HG03469 (cell line): ENCODE data around the gene PLIN5.

Experiments used
- ATAC-seq: cut with Tn5 transposase; IDR thresholded peaks from one replicate; pipeline ENCODE4 v1.9.1; 2021; ENCODE audit warnings: mild to moderate bottlenecking, moderate library complexity, moderate number of reproducible peaks; ENCODE audit not compliant: unreplicated experiment

Gene PLIN5

GRCh38 chr19:4506449-4507149, 28.4 kb downstream of the PLIN5 start:
- no peak for ATAC-seq

- ATAC-seq: no peak
These were observed 29.2 kb downstream of the PLIN5 start for GRCh38 chr19:4505570-4506448.

- no peak for ATAC-seq
These were observed 30.0 kb downstream of the PLIN5 start for GRCh38 chr19:4504891-4505569.

GRCh38 chr19:4504297-4504701, 30.7 kb downstream of the PLIN5 start:
- no peak for ATAC-seq

- ATAC-seq: no peak
These were observed 31.2 kb downstream of the PLIN5 start for GRCh38 chr19:4503825-4504170.

GRCh38 chr19:4503132-4503824, 31.7 kb downstream of the PLIN5 start:
- no peak for ATAC-seq

- ATAC-seq: no peak
These were observed 32.5 kb downstream of the PLIN5 start for GRCh38 chr19:4502282-4503131.

GRCh38 chr19:4501691-4502090, 33.3 kb downstream of the PLIN5 start:
- ATAC-seq: no peak

- ATAC-seq: no peak
These were observed 34.0 kb downstream of the PLIN5 start for GRCh38 chr19:4500841-4501591.

GRCh38 chr19:4499855-4500254, 35.2 kb downstream of the PLIN5 start:
- ATAC-seq: no peak

- ATAC-seq: no peak
These were observed 35.7 kb downstream of the PLIN5 start for GRCh38 chr19:4499318-4499717.

- no peak for ATAC-seq
These were observed 36.3 kb downstream of the PLIN5 start for GRCh38 chr19:4498694-4499093.

- no peak for ATAC-seq
These were observed 37.1 kb downstream of the PLIN5 start for GRCh38 chr19:4497770-4498389.

- no peak for ATAC-seq
These were observed 38.7 kb downstream of the PLIN5 start for GRCh38 chr19:4496304-4496703.

GRCh38 chr19:4495471-4495870, 39.6 kb downstream of the PLIN5 start:
- no peak for ATAC-seq

GRCh38 chr19:4494691-4495064, 40.3 kb downstream of the PLIN5 start:
- ATAC-seq: no peak

- no peak for ATAC-seq
These were observed 40.9 kb downstream of the PLIN5 start for GRCh38 chr19:4493929-4494690.
